ENCODE data around the gene NPDC1.

DNA sequence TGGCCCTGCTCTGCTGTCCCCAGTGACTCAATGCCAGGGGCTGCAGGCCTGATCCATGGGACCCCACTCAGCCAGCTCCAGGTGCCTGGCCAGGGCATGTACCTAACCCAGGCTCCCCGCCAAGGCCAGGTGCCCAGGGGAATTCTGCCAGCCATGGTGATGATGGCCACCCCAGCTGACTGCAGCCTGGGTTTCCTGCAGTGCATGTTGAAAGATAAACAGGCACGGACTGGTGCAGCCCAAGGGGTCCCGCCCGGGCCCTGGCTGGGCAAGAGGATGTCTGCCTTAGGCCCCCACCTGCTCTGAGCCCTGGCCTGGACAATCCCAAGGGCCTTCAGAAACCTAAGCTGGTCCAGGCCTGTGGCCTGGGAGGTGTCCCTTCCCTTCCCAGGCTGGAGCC lies 19.1 kb downstream of the NPDC1 start:
- TF ChIP-seq, protein P1, sequence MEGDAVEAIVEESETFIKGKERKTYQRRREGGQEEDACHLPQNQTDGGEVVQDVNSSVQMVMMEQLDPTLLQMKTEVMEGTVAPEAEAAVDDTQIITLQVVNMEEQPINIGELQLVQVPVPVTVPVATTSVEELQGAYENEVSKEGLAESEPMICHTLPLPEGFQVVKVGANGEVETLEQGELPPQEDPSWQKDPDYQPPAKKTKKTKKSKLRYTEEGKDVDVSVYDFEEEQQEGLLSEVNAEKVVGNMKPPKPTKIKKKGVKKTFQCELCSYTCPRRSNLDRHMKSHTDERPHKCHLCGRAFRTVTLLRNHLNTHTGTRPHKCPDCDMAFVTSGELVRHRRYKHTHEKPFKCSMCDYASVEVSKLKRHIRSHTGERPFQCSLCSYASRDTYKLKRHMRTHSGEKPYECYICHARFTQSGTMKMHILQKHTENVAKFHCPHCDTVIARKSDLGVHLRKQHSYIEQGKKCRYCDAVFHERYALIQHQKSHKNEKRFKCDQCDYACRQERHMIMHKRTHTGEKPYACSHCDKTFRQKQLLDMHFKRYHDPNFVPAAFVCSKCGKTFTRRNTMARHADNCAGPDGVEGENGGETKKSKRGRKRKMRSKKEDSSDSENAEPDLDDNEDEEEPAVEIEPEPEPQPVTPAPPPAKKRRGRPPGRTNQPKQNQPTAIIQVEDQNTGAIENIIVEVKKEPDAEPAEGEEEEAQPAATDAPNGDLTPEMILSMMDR (IDR thresholded peaks at IDR 0.05 in 4 of 5, conservative IDR thresholded peaks at IDR 0.05 in 1 of 5) = no peak
- TF ChIP-seq POLR2A (IDR thresholded peaks at IDR 0.05) = no peak
